HG03139 (cell line): ENCODE data around the gene TMEM263.
"Not testable (repeated sequence)": the region's sequence is repeated elsewhere in the genome, so short reads cannot be mapped to it uniquely, and the experiment has no call there.

Experiments used
- ATAC-seq: cut with Tn5 transposase; IDR thresholded peaks from one replicate; pipeline ENCODE4 v1.9.1; 2021; ENCODE audit not compliant: unreplicated experiment

TMEM263 gene

DNA sequence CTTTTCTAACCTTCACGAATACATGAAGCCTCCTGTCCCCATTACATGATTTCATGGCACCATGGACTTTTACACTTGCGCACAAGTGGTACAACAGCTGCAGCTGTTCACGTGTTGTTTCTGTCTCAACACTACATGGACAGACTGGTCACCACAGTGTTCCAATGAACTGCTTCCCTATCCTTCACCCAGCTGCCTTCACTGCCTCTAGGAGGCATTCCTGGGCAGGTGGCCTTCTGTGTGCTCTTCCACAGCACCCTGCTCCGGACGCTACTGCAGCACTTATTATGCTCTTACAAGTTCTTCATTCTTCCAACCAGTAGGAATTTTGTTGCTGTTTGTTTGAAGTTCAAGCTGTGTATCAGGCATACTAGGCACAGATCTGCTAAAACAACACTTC, 29.8 kb downstream of the TMEM263 start:
- ATAC-seq, result no peak

DNA sequence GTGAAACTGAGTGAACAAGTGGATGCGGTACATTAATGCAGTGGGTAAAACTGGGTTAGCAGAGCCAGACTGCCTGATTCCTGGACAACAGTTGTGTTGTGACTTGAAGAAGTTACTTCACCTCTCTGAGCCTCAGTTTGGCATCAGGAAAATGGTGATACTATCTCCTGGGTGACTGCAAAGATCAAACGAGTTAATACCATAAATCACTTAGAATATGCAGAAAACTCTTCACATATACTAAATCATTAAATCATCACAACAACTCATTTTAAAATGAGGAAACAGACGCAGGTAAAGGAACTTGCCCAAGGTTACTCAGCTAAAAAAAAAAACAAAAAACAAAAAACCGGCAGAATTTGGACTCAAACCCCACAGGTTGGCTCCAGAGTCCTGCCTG, 30.4 kb downstream of the TMEM263 start:
- ATAC-seq, result no peak

DNA sequence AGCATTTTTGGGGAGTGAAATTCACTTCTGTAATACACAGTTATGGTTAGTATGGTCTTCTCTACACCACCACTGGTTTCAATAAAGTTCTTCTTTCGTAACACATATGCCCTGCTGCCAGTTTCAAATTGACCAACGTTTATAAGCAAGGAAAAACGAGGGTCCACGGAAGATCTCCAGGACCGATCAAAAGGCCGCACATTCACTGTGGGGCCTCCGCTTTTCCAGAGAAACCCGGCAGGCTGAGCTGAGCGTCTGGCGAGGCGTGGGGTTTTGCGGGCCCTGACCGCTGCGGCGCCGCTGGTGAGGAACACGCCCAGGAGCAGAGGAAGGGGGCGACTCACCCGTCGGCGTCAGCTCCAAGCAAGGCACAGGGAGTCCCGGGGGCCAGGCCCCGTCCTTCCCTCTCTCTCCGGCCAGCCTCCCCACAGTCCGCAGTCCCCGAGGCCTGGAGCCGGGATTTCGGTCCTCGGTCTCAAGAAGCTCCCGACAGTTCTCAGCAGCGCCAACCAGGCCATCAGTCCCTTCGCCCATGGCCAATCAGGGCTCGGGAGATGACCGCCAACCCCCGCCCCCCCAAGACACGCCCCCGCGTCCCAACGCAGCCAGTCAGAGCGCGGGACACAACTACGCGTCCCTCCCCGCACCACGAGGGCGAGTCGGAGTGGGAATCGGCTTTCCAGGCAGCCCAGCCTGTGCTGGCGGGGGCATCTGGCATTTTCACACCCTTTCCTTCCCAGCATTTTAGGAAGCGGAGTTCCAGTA, 31.1 kb downstream of the TMEM263 start, which contains the start of gene MTERF2:
MTERF2 (minus strand) TSS at position 522 of the 765 bp plus-strand sequence. CDS start 8,432 bp downstream, outside the sequence.
- peak; percentile 94 for ATAC-seq

DNA sequence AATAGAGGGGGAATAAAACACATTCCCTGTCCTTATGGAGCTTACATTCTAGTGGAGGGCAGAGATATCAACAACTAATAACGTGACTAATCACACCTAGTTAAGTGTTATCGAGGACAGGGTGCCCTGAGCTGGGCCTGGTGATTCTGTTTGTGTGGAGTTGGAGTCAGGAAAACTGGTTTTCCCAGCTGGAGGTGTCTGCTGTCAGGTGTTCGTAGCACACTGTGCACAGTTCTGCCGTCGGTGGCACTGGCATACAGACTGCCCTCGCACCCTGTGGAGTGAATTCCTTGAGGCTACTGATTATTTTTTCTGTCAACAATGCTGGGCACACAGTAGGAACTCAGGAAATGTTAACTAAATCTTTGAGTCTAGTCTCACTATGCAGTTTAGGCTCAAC, 32.1 kb downstream of the TMEM263 start:
- no peak for ATAC-seq

DNA sequence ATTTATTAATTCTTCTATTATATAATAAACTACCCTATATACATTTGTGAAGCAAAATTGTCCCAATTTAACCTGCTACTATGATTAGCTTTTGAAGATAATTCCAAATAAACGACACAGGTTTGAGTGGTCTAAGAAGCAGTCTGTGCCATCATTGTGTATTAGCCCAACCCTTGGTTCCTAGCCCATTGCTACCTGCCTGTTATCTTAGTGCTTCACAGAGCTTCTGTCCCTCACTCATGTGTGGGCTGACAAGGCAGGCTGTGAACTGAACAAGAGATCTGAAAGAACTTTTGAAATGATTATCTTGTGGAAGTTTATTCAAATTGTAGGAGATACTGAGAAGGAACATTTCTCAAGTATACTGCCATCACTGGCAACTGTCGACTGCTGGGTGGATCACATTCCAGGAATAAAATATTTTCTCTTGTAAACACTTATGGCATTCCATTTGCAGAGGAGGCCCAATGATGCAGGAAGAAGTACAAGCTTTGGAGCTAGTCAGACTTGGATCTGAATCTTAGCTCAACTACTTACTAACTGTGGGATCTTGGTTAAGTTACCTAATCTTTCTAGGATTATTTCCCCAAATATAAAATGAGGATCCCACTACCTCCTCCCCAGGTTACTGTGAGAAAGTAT, 39.0 kb downstream of the TMEM263 start:
- no peak for ATAC-seq

DNA sequence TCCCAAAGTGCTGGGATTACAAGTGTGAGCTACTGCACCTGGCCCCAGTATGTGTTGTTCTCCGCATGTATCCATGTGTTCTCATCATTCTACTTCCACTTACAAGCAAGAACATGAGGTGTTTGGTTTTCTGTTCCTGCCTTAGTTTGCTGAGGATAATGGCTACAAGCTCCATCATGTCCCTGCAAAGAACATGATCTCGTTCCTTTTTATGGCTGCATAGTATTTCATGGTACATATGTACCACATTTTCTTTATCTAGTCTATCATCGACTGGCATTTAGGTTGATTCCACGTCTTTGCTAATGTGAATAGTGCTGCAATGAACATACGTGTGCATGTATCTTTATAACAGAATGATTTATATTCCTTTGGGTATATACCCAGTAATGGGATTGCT, 40.4 kb downstream of the TMEM263 start:
- ATAC-seq, result not testable (repeated sequence)

DNA sequence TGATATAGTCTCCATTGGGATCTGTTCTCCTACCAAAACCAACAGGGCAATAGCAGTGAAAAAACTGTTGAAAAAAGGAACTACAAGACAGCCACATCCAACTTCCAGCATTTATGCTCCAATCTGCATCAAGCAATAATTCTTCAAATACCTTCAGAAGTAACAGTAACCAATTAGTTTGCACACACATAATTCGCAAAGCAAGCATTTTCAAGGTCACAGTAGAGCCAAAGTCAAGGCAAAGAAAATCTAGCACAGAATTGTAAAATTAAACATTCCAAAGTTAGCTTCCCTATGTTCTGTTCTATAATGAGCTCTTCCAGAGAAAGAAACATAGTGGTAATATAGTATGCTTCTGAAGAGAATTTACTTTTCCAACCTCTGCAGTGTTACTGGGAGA, 42.2 kb downstream of the TMEM263 start:
- no peak for ATAC-seq

DNA sequence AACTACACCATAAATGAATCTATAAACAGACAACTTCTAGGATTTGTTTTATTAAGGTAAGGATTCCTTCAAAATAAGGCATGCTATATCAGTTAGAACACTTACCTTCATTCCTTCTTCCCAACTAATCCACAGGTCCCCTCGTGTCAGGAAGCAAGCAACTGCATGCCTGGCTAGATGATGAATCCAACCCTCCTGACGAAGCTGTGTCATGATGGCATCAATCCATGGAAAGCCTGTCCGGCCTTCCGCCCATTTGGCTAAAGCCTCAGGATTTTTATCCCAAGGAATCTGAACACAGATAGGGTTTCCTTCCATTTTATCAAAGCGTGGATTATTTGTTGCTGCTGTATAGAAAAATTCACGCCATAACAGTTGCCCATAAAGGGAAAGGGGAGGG, 43.7 kb downstream of the TMEM263 start:
- ATAC-seq, result no peak

DNA sequence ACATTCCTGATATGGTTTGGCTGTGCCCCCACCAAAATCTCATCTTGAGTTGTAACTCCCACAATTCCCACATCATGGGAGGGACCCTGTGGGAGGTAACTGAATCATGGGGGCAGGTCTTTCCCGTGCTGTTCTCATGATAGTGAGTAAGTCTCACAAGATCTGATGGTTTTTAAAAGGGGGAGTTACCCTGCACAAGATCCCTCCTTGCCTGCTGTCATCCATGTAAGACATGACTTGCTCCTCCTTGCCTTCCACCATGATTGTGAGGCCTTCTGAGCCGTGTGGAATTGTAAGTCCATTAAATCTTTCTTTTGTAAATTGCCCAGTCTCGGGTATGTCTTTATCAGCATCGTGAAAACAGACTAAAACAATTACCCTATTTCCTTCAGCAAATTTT, 47.0 kb downstream of the TMEM263 start:
- ATAC-seq, result not testable (repeated sequence)

DNA sequence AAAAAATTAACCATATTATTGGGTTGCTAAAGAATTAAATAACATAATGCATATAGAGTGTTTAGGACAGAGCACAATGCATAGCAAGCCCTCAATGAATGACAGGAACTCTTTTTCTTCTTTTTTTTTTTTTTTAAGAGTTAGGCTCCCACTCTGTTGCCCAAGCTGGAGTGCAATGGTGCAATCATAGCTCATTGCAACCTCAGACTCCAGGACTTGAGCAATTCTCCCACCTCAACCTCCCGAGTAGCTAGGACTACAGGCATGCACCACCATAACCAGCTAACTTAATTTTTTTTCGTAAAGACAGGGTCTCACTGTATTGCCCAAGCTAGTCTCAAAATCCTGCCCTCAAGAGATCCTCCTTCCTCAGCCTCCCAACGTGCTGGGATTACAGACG, 51.7 kb downstream of the TMEM263 start:
- no peak for ATAC-seq

DNA sequence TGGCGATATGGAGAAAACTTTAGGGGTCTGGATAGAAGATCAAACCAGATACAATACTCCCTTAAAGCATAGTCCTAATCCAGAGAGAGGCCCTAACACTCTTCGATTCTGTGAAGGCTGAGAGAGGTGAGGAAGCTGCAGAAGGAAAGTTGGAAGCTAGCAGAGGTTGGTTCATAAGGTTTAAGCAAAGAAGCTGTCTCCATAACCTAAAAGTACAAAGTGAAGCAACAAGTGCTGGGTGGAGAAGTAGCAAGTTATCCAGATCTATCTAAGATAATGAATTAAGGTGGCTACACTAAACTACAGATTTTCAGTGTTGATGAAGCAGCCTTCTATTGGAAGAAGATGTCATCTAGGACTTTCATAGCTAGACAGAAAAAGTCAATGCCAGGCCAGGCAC, 55.8 kb downstream of the TMEM263 start:
- ATAC-seq, result no peak

DNA sequence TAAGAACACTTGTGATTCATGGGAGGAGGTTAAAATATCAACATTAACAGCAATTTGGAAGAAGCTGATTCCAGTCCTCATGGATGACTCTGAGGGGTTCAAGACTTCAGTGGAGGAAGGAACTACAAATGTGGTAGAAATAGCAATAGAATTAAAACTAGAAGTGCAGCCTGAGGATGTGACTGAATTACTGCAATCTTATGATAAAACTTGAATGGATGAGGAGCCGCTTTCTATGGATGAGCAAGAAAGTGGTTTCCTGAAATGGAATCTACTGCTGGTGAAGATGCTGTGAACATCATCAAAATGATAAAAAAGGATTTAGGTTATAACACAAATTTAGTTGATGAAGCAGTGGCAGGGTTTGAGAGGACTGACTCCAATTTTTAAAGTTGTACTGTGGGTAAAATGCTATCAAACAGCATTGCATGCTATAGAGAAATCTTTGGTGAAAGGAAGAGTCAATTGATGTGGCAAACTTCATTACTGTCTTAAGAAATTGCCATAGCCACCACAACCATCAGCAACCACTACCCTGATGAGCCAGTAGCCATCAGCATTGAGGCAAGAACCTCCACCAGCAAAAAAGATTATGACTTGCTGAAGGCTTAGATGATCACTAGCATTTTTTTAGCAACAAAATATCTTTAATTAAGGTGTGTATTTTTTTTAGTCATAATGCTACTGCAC, 57.2 kb downstream of the TMEM263 start:
- ATAC-seq, result no peak

DNA sequence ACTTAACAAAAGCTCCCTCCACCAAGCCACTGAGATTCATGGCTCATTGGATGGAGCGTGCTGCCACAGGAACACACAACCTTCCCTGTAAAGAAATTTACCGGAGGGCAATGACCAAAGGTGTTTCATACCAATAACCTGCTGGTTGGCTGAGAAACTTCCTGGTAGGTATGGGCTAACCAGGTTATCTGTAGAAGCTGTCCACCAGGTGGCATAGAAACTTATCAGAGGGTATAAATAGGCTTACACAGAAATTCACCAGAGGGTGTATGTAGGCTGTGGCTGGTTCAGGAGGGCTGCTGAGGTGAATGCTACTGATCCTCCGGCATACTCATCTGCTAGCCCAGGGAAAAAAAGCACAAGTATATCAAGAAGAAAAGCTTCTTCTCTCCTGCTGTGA, 58.3 kb downstream of the TMEM263 start:
- no peak for ATAC-seq

DNA sequence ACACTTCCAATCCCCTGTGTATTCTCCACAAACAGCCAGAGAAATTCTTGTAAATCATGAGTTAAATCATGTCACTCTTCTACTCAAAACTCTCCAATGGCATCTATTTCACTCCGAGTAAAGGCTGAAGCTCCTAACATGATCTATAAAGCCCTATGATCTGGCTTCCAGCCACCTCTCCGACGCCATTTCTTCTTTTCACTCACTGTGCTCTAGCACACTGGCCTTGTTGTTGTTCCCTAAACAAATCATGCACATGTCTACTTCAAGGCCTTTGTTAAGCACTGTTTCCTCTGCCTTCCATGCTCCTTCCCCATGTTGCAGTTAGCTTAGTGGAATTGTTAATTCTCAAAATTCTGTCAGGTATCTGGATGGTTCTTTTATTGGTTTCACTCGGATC, 61.3 kb downstream of the TMEM263 start:
- ATAC-seq, result no peak

DNA sequence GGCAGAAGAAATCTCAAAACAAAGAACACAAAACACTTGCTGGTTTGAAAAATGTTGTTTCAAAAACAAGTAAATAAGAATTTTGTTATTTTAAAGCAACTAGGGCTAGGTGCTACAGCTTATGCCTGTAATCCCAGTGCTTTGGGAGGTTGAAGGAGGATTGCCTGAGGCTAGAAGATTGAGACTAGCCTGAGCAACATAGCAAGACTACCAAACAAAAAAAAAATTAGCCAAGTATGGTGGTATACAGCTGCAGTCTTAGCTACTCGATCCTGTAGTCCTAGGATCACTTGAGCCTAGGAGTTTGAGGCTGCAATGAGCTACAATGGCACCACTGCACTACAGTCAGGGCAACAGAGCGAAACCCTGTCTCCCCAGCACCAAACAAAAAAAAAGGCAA, 63.8 kb downstream of the TMEM263 start:
- ATAC-seq, result no peak
